ENCODE data around the gene MEF2C.

DNA sequence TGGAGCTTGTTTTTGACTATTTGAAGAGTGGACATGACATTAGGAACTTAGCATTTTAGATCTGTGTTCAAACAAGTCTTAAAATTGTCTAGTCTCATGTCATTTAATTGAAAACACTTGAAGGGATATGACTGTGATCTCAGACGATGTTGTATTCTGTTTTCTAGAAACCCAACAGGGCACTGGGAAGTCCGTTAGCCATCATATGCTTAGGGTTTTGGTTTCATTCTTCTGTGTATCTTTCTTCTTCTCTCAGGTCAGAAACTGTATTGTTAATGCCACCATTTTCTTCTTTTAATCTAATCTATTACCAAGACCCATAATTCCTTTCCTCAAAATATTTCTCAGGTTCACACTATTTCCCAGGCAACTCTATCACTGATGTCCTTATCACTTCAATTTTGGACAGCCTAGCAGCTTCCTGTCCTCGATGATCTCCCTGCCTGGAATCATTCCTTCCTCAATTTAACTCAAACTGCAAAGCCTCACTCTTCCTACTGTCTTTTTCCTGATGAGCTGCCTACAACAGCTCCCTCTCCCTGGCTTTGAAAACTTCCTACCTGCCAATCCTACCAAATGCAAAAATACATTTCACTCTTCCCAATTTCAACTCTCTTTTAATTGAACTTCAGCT lies 77.7 kb downstream of the MEF2C start:
- TF ChIP-seq, protein P1, sequence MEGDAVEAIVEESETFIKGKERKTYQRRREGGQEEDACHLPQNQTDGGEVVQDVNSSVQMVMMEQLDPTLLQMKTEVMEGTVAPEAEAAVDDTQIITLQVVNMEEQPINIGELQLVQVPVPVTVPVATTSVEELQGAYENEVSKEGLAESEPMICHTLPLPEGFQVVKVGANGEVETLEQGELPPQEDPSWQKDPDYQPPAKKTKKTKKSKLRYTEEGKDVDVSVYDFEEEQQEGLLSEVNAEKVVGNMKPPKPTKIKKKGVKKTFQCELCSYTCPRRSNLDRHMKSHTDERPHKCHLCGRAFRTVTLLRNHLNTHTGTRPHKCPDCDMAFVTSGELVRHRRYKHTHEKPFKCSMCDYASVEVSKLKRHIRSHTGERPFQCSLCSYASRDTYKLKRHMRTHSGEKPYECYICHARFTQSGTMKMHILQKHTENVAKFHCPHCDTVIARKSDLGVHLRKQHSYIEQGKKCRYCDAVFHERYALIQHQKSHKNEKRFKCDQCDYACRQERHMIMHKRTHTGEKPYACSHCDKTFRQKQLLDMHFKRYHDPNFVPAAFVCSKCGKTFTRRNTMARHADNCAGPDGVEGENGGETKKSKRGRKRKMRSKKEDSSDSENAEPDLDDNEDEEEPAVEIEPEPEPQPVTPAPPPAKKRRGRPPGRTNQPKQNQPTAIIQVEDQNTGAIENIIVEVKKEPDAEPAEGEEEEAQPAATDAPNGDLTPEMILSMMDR (conservative IDR thresholded peaks at IDR 0.05; ENCODE audit: low read depth in 2 of 2), result no peak
- TF ChIP-seq POLR2AphosphoS5 (IDR thresholded peaks at IDR 0.05; ENCODE audit: low read depth) (no peak), EZH2 (IDR thresholded peaks at IDR 0.05; ENCODE audit: low read depth, unreplicated experiment) (no peak), EZH2phosphoT487 (IDR thresholded peaks at IDR 0.05; ENCODE audit: unreplicated experiment) (no peak), CREB1 (CRISPR knock-in tag; IDR thresholded peaks at IDR 0.05; ENCODE audit: low read depth) (no peak), ZNF331 (CRISPR knock-in tag; IDR thresholded peaks at IDR 0.05; ENCODE audit: low read depth) (no peak), ZNF114 (CRISPR knock-in tag; IDR thresholded peaks at IDR 0.05) (no peak), STAT1 (IDR thresholded peaks at IDR 0.05; ENCODE audit: unreplicated experiment) (no peak), JUNB (IDR thresholded peaks at IDR 0.05; ENCODE audit: unreplicated experiment) (no peak), NANOG (IDR thresholded peaks at IDR 0.05; ENCODE audit: borderline replicate concordance) (no peak)
- TF ChIP-seq, protein P2, sequence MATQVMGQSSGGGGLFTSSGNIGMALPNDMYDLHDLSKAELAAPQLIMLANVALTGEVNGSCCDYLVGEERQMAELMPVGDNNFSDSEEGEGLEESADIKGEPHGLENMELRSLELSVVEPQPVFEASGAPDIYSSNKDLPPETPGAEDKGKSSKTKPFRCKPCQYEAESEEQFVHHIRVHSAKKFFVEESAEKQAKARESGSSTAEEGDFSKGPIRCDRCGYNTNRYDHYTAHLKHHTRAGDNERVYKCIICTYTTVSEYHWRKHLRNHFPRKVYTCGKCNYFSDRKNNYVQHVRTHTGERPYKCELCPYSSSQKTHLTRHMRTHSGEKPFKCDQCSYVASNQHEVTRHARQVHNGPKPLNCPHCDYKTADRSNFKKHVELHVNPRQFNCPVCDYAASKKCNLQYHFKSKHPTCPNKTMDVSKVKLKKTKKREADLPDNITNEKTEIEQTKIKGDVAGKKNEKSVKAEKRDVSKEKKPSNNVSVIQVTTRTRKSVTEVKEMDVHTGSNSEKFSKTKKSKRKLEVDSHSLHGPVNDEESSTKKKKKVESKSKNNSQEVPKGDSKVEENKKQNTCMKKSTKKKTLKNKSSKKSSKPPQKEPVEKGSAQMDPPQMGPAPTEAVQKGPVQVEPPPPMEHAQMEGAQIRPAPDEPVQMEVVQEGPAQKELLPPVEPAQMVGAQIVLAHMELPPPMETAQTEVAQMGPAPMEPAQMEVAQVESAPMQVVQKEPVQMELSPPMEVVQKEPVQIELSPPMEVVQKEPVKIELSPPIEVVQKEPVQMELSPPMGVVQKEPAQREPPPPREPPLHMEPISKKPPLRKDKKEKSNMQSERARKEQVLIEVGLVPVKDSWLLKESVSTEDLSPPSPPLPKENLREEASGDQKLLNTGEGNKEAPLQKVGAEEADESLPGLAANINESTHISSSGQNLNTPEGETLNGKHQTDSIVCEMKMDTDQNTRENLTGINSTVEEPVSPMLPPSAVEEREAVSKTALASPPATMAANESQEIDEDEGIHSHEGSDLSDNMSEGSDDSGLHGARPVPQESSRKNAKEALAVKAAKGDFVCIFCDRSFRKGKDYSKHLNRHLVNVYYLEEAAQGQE (IDR thresholded peaks at IDR 0.05; ENCODE audit: unreplicated experiment), result no peak
- TF ChIP-seq, protein P3, sequence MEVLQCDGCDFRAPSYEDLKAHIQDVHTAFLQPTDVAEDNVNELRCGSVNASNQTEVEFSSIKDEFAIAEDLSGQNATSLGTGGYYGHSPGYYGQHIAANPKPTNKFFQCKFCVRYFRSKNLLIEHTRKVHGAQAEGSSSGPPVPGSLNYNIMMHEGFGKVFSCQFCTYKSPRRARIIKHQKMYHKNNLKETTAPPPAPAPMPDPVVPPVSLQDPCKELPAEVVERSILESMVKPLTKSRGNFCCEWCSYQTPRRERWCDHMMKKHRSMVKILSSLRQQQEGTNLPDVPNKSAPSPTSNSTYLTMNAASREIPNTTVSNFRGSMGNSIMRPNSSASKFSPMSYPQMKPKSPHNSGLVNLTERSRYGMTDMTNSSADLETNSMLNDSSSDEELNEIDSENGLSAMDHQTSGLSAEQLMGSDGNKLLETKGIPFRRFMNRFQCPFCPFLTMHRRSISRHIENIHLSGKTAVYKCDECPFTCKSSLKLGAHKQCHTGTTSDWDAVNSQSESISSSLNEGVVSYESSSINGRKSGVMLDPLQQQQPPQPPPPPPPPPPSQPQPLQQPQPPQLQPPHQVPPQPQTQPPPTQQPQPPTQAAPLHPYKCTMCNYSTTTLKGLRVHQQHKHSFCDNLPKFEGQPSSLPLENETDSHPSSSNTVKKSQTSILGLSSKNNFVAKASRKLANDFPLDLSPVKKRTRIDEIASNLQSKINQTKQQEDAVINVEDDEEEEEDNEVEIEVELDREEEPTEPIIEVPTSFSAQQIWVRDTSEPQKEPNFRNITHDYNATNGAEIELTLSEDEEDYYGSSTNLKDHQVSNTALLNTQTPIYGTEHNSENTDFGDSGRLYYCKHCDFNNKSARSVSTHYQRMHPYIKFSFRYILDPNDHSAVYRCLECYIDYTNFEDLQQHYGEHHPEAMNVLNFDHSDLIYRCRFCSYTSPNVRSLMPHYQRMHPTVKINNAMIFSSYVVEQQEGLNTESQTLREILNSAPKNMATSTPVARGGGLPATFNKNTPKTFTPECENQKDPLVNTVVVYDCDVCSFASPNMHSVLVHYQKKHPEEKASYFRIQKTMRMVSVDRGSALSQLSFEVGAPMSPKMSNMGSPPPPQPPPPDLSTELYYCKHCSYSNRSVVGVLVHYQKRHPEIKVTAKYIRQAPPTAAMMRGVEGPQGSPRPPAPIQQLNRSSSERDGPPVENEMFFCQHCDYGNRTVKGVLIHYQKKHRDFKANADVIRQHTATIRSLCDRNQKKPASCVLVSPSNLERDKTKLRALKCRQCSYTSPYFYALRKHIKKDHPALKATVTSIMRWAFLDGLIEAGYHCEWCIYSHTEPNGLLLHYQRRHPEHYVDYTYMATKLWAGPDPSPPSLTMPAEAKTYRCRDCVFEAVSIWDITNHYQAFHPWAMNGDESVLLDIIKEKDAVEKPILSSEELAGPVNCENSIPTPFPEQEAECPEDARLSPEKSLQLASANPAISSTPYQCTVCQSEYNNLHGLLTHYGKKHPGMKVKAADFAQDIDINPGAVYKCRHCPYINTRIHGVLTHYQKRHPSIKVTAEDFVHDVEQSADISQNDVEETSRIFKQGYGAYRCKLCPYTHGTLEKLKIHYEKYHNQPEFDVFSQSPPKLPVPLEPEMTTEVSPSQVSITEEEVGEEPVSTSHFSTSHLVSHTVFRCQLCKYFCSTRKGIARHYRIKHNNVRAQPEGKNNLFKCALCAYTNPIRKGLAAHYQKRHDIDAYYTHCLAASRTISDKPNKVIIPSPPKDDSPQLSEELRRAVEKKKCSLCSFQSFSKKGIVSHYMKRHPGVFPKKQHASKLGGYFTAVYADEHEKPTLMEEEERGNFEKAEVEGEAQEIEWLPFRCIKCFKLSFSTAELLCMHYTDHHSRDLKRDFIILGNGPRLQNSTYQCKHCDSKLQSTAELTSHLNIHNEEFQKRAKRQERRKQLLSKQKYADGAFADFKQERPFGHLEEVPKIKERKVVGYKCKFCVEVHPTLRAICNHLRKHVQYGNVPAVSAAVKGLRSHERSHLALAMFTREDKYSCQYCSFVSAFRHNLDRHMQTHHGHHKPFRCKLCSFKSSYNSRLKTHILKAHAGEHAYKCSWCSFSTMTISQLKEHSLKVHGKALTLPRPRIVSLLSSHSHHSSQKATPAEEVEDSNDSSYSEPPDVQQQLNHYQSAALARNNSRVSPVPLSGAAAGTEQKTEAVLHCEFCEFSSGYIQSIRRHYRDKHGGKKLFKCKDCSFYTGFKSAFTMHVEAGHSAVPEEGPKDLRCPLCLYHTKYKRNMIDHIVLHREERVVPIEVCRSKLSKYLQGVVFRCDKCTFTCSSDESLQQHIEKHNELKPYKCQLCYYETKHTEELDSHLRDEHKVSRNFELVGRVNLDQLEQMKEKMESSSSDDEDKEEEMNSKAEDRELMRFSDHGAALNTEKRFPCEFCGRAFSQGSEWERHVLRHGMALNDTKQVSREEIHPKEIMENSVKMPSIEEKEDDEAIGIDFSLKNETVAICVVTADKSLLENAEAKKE (CRISPR knock-in tag; IDR thresholded peaks at IDR 0.05), result no peak
- TF ChIP-seq, protein P4, sequence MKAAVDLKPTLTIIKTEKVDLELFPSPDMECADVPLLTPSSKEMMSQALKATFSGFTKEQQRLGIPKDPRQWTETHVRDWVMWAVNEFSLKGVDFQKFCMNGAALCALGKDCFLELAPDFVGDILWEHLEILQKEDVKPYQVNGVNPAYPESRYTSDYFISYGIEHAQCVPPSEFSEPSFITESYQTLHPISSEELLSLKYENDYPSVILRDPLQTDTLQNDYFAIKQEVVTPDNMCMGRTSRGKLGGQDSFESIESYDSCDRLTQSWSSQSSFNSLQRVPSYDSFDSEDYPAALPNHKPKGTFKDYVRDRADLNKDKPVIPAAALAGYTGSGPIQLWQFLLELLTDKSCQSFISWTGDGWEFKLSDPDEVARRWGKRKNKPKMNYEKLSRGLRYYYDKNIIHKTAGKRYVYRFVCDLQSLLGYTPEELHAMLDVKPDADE (IDR thresholded peaks at IDR 0.05), result no peak
